ENCODE measurements around the gene KLHL30. TPM values are rescaled to one million over a fixed set of nuclear protein-coding genes. Genes with fewer than 3 reads are reported as not detected.
A peak's percentile ranks its signal among the peaks of the same experiment; 100 is the strongest.

Gene KLHL30
- total RNA-seq, 8 experiments from 2014 or later = 0.21 to 0.76 (median 0.42) TPM

DNA sequence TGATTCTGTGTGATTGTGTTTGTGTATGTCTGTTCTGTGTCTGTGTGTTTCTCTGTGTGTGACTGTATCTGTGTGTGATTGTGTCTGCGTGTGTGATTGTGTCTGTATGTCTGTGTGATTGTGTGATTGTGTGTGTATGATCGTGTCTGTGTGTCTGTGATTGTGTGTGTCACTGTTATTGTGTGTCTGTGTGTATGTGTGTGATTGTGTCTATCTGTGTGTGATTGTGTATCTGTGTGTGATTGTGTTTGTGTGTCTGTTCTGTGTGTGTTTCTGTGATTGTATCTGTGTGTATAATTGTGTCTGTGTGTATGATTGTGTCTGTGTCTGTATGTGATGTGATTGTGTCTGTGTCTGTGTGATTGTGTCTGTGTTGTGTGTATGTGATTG lies 11.7 kb upstream of the KLHL30 start:
- no peak for ATAC-seq (replicated peaks in 6 of 8)
- WGBS, 10 experiments = 40 to 100% (median 83%) methylated on average over 1 to 2 of the region's 2 CpGs; no CpG with 5 or more reads in 5 of the 10 experiments

DNA sequence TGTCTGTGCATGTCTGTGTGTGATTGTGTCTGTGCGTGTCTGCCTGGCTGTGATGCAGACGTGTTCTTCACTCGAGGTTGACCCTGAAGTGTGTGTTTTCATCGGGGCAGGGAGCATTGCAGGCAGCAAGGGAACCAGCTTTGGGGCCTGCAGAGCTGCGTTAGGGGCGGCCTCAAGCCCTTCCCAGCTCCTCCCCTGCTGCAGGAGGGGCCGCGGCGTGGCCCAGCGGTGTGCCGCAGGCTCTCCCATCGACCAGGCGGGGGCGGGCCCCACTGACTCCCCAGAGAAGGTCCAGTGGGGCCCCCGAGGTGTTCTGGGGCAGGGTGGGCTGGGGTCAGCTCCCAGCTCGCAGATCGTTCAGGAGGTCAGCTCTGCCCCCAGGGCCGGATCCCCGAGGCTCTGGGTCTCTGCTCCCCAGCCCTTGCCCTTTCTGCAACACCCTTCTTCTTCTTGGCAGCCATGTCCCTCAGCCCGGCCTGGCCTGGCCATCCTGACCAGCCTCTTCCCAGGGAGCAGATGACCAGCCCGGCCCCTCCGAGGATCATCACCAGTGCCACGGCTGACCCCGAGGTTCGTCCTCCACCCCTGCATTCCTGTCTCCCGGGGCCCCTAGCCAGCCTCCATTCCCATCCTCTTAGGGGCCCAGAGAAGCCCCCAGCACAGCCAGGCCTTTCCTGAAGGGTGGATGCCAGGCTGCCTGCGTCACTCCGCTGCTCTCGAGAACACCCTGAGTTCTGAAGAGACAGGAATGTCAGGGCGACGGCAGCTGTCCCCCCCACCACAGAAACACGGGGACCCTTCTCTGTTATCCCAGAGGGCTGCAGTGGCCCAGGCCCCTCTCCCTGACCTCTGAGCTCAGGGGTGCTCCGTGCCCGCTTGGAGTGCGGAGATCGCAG lies 11.1 kb upstream of the KLHL30 start:
- in situ Hi-C loops (cut with MboI; ENCODE audit: low pct_unique_long_range_greater_than_20kb in 2 of 9, low sequenced_read_pairs in 9 of 9, unreplicated experiment in 9 of 9) = no loop called here
- Histone ChIP-seq H3K27ac (peak overlapping the region in 1 of 2 donors; percentile 7), H3K4me3 (no peak overlapping the region), H3K4me1 (replicated peaks in 1 of 2) (peaks cover 11 to 12% of the 10 kb centered on the region in 2 donors)
- WGBS, 10 experiments = 10 to 100% (median 82%) methylated on average over 1 to 3 of the region's 36 CpGs; no CpG with 5 or more reads in 6 of the 10 experiments
- peak; percentile 80 to 98 (median 86) for ATAC-seq (replicated peaks in 6 of 8)

More for the DNA sequence above, 11.7 kb upstream of the KLHL30 start:
- H3K4me3 ChIP-seq = no peak overlapping the region
- no peak overlapping the region for H3K27ac ChIP-seq
- H3K4me1 ChIP-seq (replicated peaks in 1 of 2) = peaks cover 11 to 12% of the 10 kb centered on the region in 2 donors
- in situ Hi-C loops (cut with MboI; ENCODE audit: low pct_unique_long_range_greater_than_20kb in 2 of 9, low sequenced_read_pairs in 9 of 9, unreplicated experiment in 9 of 9) = no loop called here

DNA sequence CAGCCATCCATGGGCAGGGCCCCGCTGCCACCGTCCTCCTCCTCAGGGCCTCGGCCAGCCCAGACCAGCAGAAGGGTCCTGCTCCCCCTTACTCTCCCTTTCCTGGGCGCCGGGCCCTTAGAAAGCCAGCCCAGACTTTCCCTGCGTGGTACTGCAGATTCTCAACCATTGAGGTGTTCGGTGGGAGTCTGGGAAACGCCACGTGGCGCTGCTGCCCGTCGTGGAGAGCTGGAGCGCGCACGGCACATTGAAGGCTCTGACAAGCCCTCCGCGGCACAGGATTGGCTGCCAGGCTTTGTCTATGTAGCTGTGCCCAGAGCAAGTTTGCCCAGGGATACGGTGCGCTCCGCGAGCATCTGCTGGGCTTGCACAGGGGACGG lies 10.4 kb upstream of the KLHL30 start:
- Histone ChIP-seq H3K4me3 (no peak overlapping the region), H3K27ac (no peak overlapping the region), H3K4me1 (replicated peaks in 1 of 2) (peaks cover 10 to 11% of the 10 kb centered on the region in 2 donors)
- no peak for ATAC-seq (replicated peaks in 6 of 8)
- in situ Hi-C loops (cut with MboI; ENCODE audit: low pct_unique_long_range_greater_than_20kb in 2 of 9, low sequenced_read_pairs in 9 of 9, unreplicated experiment in 9 of 9) = no loop called here
- WGBS, 10 experiments = 78 to 95% (median 90%) methylated on average over 6 to 10 of the region's 22 CpGs; no CpG with 5 or more reads in 7 of the 10 experiments

DNA sequence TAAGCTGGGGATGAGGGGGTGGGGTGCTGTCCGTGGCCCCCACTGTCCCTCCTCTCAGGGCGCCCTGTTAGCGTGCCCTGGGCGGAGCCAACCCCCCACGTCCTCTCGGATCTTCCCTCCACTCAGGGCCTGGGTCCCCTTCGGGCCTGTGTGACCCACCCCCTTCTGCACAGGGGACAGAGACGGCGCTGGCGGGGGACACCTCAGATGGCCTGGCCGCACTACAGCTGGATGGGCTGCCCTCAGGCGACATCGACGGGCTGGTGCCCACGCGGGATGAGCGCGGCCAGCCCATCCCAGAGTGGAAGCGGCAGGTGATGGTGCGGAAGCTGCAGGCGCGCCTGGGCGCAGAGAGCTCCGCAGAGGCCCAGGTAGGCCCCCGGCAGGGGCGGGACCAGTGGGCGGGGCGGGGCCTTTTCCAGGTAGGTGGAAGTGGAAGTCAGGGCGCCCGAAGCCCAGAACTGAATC lies 9.9 kb upstream of the KLHL30 start:
- no peak overlapping the region for H3K4me3 ChIP-seq
- 54 to 100% (median 87%) methylated on average over 1 to 14 of the region's 30 CpGs; no CpG with 5 or more reads in 7 of the 10 experiments for WGBS, 10 experiments
- peaks cover 10 to 11% of the 10 kb centered on the region in 2 donors for H3K4me1 ChIP-seq (replicated peaks in 1 of 2)
- no peak overlapping the region for H3K27ac ChIP-seq
- in situ Hi-C loops (cut with MboI; ENCODE audit: low pct_unique_long_range_greater_than_20kb in 2 of 9, low sequenced_read_pairs in 9 of 9, unreplicated experiment in 9 of 9) = no loop called here
- ATAC-seq (replicated peaks in 6 of 8) = no peak

DNA sequence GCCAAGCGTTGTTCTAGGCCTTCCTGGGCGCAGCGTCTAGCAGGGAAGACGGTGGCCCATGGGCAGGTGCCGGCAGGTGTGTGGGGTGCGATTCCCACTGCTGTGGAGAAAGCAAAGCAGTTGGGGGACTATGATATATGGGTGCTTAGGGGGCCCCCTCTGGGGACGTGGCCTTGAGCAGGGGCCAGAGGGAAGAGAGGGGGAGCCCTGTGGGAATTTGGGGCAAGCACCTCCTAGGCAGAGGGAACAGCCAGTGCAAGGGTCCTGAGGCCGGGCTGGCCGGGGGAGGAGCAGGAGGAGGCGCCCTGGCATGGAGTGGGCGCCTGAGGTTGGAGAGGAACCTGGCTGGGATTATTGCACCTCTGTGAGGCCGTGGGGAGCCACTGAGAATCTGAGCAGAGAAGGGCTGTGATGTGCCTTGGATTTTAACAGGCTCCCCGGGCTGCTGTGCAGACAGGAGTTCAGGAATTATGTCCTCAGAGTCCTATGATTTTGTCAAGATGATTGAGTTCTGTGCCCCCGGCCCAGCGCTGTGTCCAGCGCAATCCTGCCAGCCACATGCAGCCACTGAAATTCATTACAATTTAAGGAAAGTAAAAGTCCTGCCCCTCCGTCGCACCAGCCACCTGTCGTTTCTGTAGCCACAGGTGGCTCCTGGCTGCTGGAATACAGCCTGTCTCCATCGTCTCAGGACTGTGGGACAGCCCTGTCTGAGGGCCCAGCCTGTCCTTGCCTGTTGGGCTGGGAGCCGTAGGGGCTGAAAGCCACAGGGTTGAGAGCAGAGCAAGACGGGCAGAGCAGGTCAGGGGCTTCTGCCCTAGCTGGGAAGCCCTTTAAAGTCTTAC lies 9.1 kb upstream of the KLHL30 start:
- 69 to 100% (median 84%) methylated on average over 1 to 6 of the region's 22 CpGs; no CpG with 5 or more reads in 5 of the 10 experiments for WGBS, 10 experiments
- H3K27ac ChIP-seq = no peak overlapping the region
- in situ Hi-C loops (cut with MboI; ENCODE audit: low pct_unique_long_range_greater_than_20kb in 2 of 9, low sequenced_read_pairs in 9 of 9, unreplicated experiment in 9 of 9) = no loop called here
- ATAC-seq (replicated peaks in 6 of 8) = no peak
- peaks cover 10 to 11% of the 10 kb centered on the region in 2 donors for H3K4me1 ChIP-seq (replicated peaks in 1 of 2)
- no peak overlapping the region for H3K4me3 ChIP-seq

DNA sequence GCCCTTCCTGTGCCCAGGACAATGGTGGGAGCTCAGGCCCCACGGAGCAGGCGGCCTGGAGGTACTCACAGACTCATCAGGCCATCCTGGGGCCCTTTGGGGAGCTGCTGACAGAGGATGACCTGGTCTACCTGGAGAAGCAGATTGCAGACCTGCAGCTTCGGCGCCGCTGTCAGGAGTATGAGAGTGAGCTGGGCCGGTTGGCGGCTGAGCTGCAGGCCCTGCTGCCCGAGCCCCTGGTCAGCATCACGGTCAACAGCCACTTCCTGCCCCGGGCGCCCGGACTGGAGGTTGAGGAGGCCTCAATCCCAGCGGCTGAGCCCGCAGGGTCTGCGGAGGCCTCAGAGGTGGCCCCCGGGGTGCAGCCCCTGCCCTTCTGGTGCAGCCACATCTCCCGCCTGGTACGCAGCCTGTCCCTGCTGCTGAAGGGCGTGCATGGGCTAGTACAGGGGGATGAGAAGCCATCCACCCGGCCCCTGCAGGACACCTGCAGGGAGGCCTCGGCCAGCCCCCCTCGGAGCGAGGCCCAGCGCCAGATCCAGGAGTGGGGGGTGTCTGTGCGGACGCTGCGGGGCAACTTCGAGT lies 8.3 kb upstream of the KLHL30 start:
- peaks cover 10 to 11% of the 10 kb centered on the region in 2 donors for H3K4me1 ChIP-seq (replicated peaks in 1 of 2)
- no peak overlapping the region for H3K4me3 ChIP-seq
- in situ Hi-C loops (cut with MboI; ENCODE audit: low pct_unique_long_range_greater_than_20kb in 2 of 9, low sequenced_read_pairs in 9 of 9, unreplicated experiment in 9 of 9) = no loop called here
- ATAC-seq (replicated peaks in 6 of 8) = no peak
- WGBS, 10 experiments = 90 to 100% methylated on average over 2 to 7 of the region's 28 CpGs; no CpG with 5 or more reads in 8 of the 10 experiments
- H3K27ac ChIP-seq = no peak overlapping the region

DNA sequence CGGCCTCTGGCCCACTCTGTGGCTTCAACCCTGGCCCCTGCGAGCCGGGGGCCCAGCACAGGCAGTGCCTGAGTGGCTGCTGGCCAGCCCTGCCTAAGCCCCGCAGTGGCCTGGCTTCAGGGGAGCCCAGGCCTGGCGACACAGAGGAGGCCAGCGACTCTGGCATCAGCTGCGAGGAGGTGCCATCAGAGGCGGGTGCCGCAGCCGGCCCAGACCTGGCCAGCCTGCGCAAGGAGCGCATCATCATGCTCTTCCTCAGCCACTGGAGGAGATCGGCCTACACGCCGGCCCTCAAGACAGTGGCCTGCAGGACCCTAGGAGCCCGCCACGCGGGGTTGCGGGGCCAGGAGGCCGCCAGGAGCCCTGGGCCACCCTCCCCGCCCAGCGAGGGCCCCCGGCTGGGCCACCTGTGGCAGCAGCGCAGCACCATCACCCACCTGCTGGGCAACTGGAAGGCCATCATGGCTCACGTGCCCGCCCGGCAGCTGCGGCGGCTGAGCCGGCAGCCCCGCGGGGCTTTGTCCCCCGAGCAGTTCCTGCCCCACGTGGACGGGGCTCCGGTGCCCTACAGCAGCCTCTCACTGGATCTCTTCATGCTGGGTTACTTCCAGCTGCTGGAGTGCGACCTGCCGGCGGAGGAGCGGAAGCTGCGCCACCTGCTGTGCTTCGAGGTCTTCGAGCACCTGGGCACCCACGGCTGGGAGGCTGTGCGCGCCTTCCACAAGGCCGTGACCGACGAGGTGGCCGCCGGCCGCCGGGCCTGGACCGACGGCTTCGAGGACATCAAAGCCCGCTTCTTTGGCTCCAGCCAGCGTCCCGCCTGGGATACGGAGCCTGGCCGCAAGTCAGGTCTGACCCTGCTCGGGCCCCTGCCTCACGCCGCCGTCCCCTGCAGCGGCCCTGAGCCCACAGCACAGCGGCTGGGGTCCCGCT lies 7.5 kb upstream of the KLHL30 start:
- no CpG with 5 or more reads among the region's 68 CpGs for WGBS, 10 experiments
- ATAC-seq (replicated peaks in 6 of 8) = no peak
- H3K4me3 ChIP-seq = no peak overlapping the region
- peaks cover 10 to 11% of the 10 kb centered on the region in 2 donors for H3K4me1 ChIP-seq (replicated peaks in 1 of 2)
- no peak overlapping the region for H3K27ac ChIP-seq
- in situ Hi-C loops (cut with MboI; ENCODE audit: low pct_unique_long_range_greater_than_20kb in 2 of 9, low sequenced_read_pairs in 9 of 9, unreplicated experiment in 9 of 9) = no loop called here

DNA sequence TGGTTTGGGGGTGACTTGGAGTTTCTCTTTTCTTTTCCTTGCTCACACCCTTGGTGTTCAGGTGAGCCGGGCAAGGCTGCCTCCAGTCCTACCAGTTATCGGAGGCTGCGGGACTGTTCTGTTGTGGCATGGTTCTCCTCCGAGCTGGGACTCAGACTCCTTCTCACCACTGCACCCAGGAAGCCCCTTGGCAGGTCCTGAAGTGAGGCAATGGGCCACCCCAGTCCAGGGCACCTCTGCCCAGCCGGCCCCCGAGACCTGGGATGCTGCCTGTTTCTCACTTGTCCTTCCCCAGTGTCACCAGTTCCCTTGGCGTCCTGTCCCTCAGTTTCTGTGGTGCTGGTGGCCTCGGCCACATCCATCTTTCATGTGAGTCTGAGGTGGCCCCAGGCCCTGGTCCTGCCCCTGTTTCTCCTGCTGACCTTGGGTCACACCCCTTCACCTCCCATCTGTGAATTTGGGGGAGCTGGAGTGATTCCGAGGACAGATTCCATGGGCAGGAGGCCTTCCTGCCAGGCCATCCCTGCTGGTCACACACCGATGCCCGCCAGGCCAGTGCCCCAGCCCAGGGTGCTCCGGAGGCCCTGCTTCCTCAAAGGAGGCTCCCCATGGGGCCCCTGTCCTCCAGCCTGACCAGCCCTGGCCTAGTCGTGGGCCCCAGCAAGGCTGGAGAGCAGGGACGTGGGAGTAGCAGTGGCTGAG lies 6.6 kb upstream of the KLHL30 start:
- ATAC-seq (replicated peaks in 6 of 8) = no peak
- 92 to 100% methylated on average over 1 to 2 of the region's 14 CpGs; no CpG with 5 or more reads in 8 of the 10 experiments for WGBS, 10 experiments
- in situ Hi-C loops (cut with MboI; ENCODE audit: low pct_unique_long_range_greater_than_20kb in 2 of 9, low sequenced_read_pairs in 9 of 9, unreplicated experiment in 9 of 9) = no loop called here

DNA sequence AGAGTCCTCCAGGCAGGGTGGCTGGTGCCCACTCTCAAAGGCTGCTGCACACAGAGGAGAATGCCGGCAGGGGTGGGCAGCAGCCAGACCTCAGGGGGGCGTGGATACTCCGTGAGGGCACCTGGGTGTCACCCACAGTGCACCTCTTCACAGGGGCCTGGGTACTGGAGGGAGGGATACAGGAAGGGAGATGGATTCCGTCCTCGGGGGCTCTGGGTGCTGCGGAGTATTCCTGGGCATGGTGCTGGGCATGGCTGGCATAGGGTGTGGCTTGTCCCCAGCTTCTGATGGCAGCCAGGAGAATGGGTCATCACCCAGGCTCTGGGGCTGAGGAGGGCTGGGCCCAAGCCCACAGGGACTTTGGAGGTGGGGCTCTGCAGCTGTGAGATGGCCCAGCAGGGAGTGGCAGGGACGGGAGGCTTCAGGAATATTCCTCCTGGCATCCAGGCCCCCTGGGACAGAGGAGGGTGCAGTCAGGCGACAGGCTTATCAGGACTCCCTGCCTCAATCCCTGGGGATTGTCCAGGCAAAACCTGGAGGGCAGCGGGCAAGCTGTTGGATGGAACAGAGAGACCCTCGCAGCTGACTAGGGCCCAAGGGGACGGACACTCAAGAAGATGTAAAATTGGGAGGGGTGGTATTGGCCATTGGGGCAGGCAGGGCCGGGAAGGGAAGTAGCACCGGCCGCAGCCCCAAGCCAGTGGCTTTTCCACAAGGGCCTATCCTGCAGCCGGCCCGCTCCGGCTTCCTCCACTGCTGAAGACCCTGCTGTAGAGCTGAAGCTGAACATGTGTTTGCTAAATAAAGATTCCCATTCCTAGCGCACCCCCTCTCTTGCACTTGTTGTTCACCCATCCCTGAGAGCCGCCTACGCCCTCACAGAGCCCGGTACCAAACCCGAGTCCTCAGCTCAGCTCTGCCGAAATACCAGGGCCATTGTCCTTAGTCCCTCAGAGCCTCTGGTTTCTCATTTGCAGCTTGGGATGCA lies 5.7 kb upstream of the KLHL30 start:
- ATAC-seq (replicated peaks in 6 of 8) = peak in 4 of 8 experiments; percentile 16 to 62 (median 34)
- 67 to 100% (median 84%) methylated on average over 1 to 5 of the region's 23 CpGs; no CpG with 5 or more reads in 4 of the 10 experiments for WGBS, 10 experiments
- Histone ChIP-seq H3K27ac (no peak overlapping the region), H3K4me3 (no peak overlapping the region), H3K4me1 (replicated peaks in 1 of 2) (peaks cover 0 to under 1% of the 10 kb centered on the region in 2 donors)
- in situ Hi-C loops (cut with MboI; ENCODE audit: low pct_unique_long_range_greater_than_20kb in 2 of 9, low sequenced_read_pairs in 9 of 9, unreplicated experiment in 9 of 9) = no loop called here

More for the DNA sequence above, 6.6 kb upstream of the KLHL30 start:
- Histone ChIP-seq H3K4me3 (no peak overlapping the region), H3K4me1 (replicated peaks in 1 of 2) (peaks cover 8% of the 10 kb centered on the region in 2 donors), H3K27ac (no peak overlapping the region)

DNA sequence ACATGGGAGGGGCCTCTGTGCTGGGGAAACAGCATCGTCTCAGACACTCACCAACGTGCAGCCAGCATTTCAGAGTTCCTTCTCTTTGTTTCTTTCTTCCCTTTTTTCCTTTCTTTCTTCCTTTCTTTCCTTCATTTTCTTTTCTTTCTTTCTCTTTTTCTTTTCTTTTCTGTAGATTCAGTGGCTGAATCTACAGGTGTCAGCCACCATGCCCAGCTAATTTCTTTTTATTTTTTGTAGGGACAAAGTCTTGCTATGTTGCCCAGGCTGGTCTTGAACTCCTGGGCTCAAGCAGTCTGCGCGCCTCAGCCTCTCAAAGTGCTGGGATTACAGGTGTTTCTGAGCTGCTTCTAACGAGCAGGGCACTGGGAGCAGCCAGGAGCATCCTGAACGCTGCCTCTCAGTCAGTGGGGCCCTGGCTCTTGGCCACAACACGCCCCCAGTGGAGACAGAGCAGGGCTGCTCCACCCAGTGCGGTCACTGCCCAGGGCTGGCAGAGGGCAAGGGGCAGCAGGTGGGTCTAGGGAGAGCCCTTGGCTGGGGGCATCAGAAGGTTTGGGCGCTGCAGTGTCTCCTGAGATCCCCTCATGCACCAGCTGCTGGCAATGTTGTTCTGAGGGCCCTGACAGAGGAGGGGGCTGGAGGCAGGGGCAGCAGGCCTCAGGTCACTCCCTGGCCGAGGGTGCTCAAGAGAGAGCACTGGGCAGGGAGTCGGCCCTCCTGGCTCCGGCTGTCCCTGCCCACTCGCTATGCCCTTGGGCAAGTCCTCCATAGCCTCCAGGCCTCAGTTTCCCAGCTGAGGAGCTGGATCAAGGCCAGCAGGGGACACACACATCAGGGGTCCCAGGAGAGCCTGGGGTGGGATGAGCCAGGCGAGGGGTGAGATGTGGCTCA lies 4.7 kb upstream of the KLHL30 start:
- peak in 3 of 8 experiments; percentile 11 to 22 (median 22) for ATAC-seq (replicated peaks in 6 of 8)
- in situ Hi-C loops (cut with MboI; ENCODE audit: low pct_unique_long_range_greater_than_20kb in 2 of 9, low sequenced_read_pairs in 9 of 9, unreplicated experiment in 9 of 9) = no loop called here
- Histone ChIP-seq H3K27ac (no peak overlapping the region), H3K4me3 (no peak overlapping the region), H3K4me1 (replicated peaks in 1 of 2) (peaks cover 6 to 9% of the 10 kb centered on the region in 2 donors)
- 38 to 73% (median 46%) methylated on average over 2 to 9 of the region's 14 CpGs; no CpG with 5 or more reads in 2 of the 10 experiments for WGBS, 10 experiments
